Neural crest cell (in vitro differentiated cells): ENCODE measurements around the gene WDR43. TPM values are rescaled to one million over a fixed set of nuclear protein-coding genes. Genes with fewer than 3 reads are reported as not detected.

Experiments used
- DNase-seq: peaks from one replicate; pipeline ENCODE4 v3.0.0; 2021; ENCODE audit warnings: low read depth, mixed read lengths, low spot score
- H3K27ac Mint-ChIP-seq: one replicate; pipeline ENCODE4 v1.8.0; 2021; ENCODE audit warnings: mild to moderate bottlenecking, mixed read lengths; ENCODE audit not compliant: unreplicated experiment
- H3K27me3 Mint-ChIP-seq: 2 replicates; pipeline ENCODE4 v1.8.0; 2021; ENCODE audit warnings: low read depth, mild to moderate bottlenecking, mixed read lengths
- H3K36me3 Mint-ChIP-seq: 2 replicates; pipeline ENCODE4 v1.8.0; 2021; ENCODE audit warnings: low read depth, mild to moderate bottlenecking, mixed read lengths
- H3K4me1 Mint-ChIP-seq: 2 replicates; pipeline ENCODE4 v1.8.0; 2021; ENCODE audit warnings: mixed read lengths
- H3K4me3 Mint-ChIP-seq: one replicate; pipeline ENCODE4 v1.8.0; 2021; ENCODE audit warnings: mild to moderate bottlenecking, mixed read lengths
- H3K9me3 Mint-ChIP-seq: 2 replicates; pipeline ENCODE4 v1.8.0; 2021; ENCODE audit warnings: mixed read lengths
- CTCF ChIP-seq: fragments of 200-600 bp; sonication (generic); conservative IDR thresholded peaks from 2 replicates; pipeline ENCODE4 v1.5.0; 2021; ENCODE audit warnings: antibody characterized with exemption, mild to moderate bottlenecking
- total RNA-seq: library from RNA; stranded (reverse); gene quantifications from 2 replicates; pipeline ENCODE4 v1.2.1, GENCODE V29; 2021

The WDR43 gene
- total RNA-seq, 1 donor from 2014 or later = 70.6 TPM

- TF ChIP-seq CTCF = no peak
- no peak for DNase-seq
- Mint-ChIP-seq H3K9me3 (no peaks in the 10 kb centered on the region), H3K36me3 (peaks cover 21% of the 10 kb centered on the region), H3K4me3 (no peak overlapping the region), H3K27ac (no peak overlapping the region), H3K27me3 (no peaks in the 10 kb centered on the region), H3K4me1 (peaks cover 12% of the 10 kb centered on the region)
Observed at GRCh38 chr2:28904802-28905457, 10.5 kb downstream of the WDR43 start.

GRCh38 chr2:28905533-28905932 lies 11.1 kb downstream of the WDR43 start:
- DNase-seq = no peak
- peaks cover 24% of the 10 kb centered on the region for H3K36me3 Mint-ChIP-seq
- H3K27me3 Mint-ChIP-seq = no peaks in the 10 kb centered on the region
- TF ChIP-seq CTCF = no peak
- no peaks in the 10 kb centered on the region for H3K9me3 Mint-ChIP-seq
- no peak overlapping the region for H3K27ac Mint-ChIP-seq
- peaks cover 11% of the 10 kb centered on the region for H3K4me1 Mint-ChIP-seq
- no peak overlapping the region for H3K4me3 Mint-ChIP-seq

GRCh38 chr2:28906376-28906775 lies 11.9 kb downstream of the WDR43 start:
- no peaks in the 10 kb centered on the region for H3K27me3 Mint-ChIP-seq
- no peak for DNase-seq
- H3K4me3 Mint-ChIP-seq = no peak overlapping the region
- H3K4me1 Mint-ChIP-seq = peaks cover 2% of the 10 kb centered on the region
- H3K36me3 Mint-ChIP-seq = peaks cover 24% of the 10 kb centered on the region
- no peak for TF ChIP-seq CTCF
- no peak overlapping the region for H3K27ac Mint-ChIP-seq
- H3K9me3 Mint-ChIP-seq = no peaks in the 10 kb centered on the region

GRCh38 chr2:28906821-28907220 lies 12.4 kb downstream of the WDR43 start:
- Mint-ChIP-seq H3K27me3 (no peaks in the 10 kb centered on the region), H3K27ac (no peak overlapping the region), H3K4me1 (no peaks in the 10 kb centered on the region), H3K9me3 (no peaks in the 10 kb centered on the region), H3K4me3 (no peak overlapping the region), H3K36me3 (peaks cover 24% of the 10 kb centered on the region)
- TF ChIP-seq CTCF = no peak
- no peak for DNase-seq

- Mint-ChIP-seq H3K27ac (no peak overlapping the region), H3K4me1 (no peaks in the 10 kb centered on the region), H3K9me3 (no peaks in the 10 kb centered on the region), H3K4me3 (no peak overlapping the region), H3K27me3 (no peaks in the 10 kb centered on the region), H3K36me3 (peaks cover 23% of the 10 kb centered on the region)
- DNase-seq = no peak
- no peak for TF ChIP-seq CTCF
Observed at GRCh38 chr2:28908172-28908571, 13.7 kb downstream of the WDR43 start.
